T follicular helper cell (primary cell): ENCODE results near the gene ANKRD13A.
A peak's percentile ranks its signal among the peaks of the same experiment; 100 is the strongest.
"Not testable (repeated sequence)": the region's sequence is repeated elsewhere in the genome, so short reads cannot be mapped to it uniquely, and the experiment has no call there.

Source experiments
- DNase-seq: peaks from one replicate; pipeline ENCODE4 v3.0.0-alpha.2; 2020; ENCODE audit warnings: low read depth

ANKRD13A gene

GRCh38 chr12:110079477-110080400, 80.5 kb downstream of the ANKRD13A start:
- DNase-seq = peak; percentile 54

- no peak for DNase-seq
Measured at GRCh38 chr12:110080410-110080809, 81.2 kb downstream of the ANKRD13A start.

- no peak for DNase-seq
Measured at GRCh38 chr12:110084314-110085015, 85.2 kb downstream of the ANKRD13A start.

GRCh38 chr12:110088216-110088615, 89.0 kb downstream of the ANKRD13A start:
- DNase-seq = not testable (repeated sequence)

- DNase-seq = no peak
Measured at GRCh38 chr12:110088936-110089335, 89.7 kb downstream of the ANKRD13A start.
